ENCODE data around the gene GNRH2.
"Not testable (repeated sequence)": the region's sequence is repeated elsewhere in the genome, so short reads cannot be mapped to it uniquely, and the experiment has no call there.

Gene GNRH2
- long read RNA-seq, donor 1 = 0 reads
- long read RNA-seq, donor 2 = 0 reads
- long read RNA-seq, donor 3 = 0 reads
- long read RNA-seq, donor 4 = 0 reads
- long read RNA-seq, donor 5 = 0 reads
- long read RNA-seq, donor 6 = 0 reads
- long read RNA-seq, donor 7 = 0 reads
- long read RNA-seq, donor 8 = 0 reads

DNA sequence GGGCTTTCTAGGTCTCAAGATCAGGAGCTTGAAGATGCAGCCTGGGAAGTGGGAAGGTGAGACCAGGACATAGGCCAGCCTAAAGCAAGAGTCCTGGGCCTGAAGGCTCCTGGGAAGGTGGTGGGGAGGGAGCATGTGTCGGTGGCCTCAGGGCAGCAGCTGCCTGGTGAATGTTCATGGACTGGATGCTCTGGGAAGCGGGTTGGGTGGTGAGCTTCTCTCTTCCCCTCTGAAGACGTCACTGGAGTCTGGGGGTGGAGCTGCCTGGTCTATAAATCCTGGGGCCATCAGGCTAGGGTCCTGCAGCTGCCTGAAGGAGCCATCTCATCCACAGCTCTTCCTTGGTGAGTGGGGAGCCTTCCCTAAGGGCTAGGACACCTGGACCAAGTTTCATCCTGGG lies at the start of gene GNRH2:
Gene GNRH2 (plus strand): TSS at position 301 of the 400 bp plus-strand sequence. CDS start 793 bp downstream, outside the sequence.
- DNase-seq = no peak

- no peak for DNase-seq
These were observed 47.6 kb upstream of the GNRH2 start for GRCh38 chr20:2995796-2996195.

GRCh38 chr20:2998728-2999127 lies 44.7 kb upstream of the GNRH2 start:
- no peak for DNase-seq

DNA sequence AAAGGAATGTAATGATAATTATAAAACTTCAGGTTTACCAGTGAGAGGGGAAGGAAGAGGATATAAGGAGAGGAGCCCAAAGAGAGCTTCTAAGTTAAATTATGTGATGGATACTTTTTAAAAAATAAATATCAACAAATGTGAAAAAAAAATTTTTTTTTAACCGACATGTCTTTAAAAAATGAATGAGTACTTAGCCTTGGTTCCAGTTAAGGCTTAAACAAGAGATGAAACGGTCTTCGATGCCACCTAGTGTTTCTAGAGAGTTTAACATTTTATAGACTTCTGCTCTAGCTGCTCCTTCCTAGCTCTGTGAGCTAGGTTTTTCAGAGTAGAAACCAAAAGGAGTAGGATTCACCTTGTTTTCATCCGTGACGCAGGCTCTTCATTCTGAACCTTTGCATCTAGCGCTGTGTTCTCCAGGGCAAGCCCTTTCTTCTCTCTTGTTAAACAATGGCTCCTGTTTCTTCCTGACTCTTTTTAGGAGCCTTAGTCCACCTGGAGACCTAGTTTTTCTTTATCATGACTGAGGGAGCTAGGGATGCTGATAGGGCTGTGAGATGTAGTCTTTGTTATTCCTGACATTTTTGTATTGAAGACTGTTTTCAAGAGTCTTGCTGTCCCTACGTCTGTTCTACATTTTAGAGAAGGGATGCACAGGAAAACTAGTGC lies 42.4 kb upstream of the GNRH2 start:
- no peak for DNase-seq

DNA sequence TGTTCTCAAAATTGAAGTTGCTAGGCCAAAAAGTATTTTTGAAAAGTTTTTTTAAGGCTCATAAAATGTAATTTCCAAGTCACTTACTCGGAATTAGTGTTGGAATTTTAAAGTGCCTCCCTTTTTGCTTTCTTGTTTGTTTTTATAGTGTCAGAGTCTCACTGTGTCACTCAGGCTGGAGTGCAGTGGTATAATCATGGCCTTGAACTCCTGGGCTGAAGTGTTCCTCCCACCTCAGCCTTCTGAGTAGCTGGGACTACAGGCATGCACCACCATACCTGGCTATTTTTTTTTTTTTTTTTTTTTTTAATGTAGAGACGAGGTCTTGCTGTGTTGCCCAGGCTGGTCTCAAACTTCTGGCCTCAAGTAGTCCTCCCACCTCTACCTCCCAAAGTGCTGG lies 40.0 kb upstream of the GNRH2 start:
- no peak for DNase-seq

DNA sequence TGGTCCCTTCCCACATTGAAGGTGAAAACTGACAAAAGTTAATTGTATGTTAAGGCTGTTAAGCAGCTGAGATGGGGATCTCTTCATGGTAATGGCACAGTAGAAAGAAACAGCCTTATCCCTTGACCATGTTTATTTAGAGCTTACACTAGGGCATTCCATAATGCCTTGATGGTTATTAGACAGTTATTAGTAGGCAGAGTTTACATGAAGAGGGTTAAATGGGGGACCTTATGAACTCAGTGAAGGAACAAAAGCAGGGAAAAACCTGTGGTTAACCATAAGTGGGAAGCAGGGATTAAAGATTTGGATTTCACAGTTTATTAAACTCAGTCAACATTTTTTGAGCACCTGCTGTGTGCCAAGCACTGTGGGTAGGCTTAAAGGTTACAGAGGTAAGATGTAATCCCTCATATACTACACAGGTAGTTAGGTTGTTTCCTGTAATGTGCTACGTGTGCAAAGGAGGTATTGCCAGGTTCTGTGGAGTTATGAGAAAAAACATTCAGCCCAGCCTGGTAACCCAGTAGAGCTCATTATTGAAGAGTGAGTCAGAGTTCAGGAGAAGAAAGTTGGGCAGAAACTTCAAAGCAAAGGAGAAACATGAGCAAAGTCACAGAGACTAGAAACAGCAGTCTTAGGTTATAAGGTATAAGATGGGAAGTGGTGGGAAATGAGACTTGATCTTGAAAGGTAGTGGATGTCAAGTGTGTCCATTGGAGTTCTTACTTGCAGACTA lies 32.3 kb upstream of the GNRH2 start:
- no peak for DNase-seq

DNA sequence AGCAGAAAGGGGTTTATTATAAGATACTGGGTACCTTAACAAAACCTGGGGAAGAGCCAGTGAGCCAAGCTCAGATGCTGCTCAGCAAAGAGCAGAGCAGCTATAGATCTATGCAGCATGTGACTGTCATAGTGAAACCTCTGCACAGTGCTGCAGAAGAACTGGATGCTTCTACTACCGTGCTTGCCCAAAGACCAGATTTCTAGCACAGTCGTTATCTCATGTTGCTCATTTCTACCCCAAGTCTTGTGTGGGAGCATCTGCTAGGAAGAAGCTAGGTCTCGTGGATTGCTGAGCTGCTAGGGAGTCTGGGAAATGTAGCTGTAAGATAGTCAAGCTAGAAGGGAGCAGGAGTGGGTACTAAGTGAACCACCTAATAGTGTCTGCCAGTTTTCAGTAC lies 31.7 kb upstream of the GNRH2 start:
- DNase-seq = no peak

DNA sequence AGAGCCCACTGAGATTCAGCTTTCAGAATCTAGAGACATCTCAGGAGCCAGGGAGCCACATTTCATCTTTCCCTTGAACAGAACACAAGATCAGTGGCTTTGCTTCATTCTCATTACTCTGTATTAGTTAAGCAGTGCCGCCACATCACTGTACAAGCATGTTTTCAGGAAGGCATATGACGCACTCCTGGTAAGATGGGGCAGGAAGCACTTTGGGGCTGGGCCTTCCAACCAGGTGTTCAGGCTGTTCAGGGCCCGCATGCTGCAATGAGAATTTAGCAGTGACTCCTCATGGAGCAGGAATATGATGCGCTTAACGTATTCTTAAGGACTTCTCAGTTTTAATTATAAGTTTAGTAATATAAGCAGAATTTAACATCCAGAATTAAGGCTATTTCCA lies 29.7 kb upstream of the GNRH2 start:
- DNase-seq = no peak

- no peak for DNase-seq
These were observed 29.2 kb upstream of the GNRH2 start for GRCh38 chr20:3014179-3014578.

DNA sequence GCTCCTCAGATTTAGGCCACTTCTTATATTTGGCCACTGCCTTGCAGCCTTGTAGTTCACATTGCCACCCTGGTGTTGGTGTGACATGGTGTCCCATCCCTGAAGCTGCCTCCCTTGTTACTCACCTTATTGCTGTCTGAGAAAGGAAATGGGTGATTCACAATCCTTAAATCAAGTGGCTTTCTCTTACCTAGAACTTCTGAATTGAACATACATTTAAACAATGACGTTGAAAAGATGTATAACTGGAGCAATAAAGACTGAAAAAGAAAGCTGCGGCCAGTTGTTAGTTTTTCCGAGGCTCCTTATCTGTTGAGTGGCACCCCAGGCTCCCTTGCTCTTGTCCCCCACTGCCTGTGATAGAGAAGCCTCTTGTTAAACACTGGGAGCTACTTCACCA lies 28.8 kb upstream of the GNRH2 start:
- no peak for DNase-seq

GRCh38 chr20:3015302-3015701 lies 28.1 kb upstream of the GNRH2 start:
- not testable (repeated sequence) for DNase-seq

DNA sequence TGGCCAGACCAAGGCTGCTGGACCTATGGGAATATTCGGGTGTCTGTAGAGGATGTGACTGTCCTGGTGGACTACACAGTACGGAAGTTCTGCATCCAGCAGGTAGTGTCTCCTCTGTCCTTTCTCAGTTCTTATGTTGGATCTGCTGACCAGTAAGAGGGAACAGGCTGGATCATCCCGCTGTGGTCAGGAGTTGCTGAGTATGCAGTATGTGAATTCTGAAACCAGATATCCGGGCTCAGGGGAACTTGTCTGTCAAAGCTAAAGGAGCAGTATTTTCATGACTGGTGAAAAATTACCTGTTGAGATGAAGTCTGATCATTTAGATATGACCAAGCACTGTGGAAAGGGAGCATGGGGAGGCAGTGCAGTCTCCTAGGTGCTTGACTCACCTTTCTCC lies 22.1 kb upstream of the GNRH2 start:
- no peak for DNase-seq

- no peak for DNase-seq
These were observed 21.6 kb upstream of the GNRH2 start for GRCh38 chr20:3021777-3022176.

GRCh38 chr20:3022559-3023490 lies 20.6 kb upstream of the GNRH2 start:
- not testable (repeated sequence) for DNase-seq

DNA sequence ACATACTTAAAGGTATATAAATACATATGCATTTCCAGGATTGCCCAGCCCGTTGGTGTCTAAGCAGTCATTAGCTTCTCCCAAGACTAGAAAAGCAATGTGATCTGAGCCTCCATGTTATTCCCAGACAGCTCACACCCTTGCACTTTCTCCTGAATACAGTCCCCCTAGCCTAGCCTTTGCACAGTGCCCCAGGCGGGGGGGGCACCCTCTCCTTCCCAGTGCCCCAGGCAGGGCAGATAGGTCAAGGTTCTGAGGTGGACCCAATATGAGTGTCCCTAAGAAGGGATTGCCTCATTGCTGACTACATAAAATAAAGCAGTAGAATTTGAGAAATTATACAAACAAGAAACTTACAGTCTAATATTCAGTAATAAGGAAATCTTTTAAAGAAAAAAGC lies 15.4 kb upstream of the GNRH2 start:
- no peak for DNase-seq

DNA sequence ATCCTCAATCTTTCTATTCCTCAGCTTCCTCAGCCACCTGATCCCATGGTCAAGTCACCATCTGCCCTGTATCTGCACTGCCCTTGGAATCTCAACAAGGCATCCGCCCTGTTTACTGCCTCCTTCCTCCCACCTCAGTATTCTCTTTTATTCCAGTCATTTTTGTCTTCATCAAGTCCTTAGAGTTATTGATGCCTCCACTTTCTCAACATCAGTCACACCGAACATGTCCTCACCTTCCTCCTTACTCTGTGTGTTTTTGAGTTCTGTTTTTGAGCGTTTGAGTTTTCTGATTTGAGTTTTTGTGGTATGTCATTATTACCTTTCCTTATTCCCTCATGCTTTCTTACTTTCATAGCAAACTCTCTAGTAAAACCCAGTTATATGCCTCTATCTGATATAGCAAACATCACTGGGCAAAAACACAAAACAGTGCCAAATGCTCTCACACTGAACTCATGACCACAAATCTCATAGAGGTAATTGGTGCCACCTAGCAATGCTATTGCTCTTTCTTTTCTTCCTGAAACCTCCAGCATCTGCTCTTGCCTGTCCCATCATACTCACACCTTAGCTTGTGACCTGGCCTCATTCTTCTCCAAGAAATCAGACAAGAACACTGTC lies 11.8 kb upstream of the GNRH2 start:
- DNase-seq = no peak

GRCh38 chr20:3032624-3033023 lies 10.8 kb upstream of the GNRH2 start:
- no peak for DNase-seq

- DNase-seq = no peak
These were observed 5.8 kb upstream of the GNRH2 start for GRCh38 chr20:3037654-3038053.

DNA sequence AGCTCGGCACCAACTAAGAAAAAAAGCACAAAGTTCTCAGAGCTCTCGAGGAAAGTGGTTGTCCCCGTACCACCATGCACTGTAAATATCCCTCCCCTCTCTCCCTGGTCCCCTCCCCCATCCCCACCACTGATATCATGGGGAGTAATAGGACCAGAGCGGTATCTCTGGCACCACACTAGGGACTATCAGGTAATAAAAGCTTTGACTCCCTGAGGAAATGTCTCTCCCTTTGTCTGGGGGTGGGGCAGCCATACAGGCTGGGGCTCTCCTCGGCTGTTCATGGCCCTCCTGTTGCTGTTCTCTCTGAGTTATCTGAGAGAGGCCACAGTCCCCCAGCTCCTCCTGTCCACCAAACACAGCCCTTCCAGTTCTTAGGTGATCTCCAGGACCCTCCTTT lies 5.0 kb upstream of the GNRH2 start:
- DNase-seq = no peak

GRCh38 chr20:3039426-3039825 lies 4.0 kb upstream of the GNRH2 start:
- no peak for DNase-seq

DNA sequence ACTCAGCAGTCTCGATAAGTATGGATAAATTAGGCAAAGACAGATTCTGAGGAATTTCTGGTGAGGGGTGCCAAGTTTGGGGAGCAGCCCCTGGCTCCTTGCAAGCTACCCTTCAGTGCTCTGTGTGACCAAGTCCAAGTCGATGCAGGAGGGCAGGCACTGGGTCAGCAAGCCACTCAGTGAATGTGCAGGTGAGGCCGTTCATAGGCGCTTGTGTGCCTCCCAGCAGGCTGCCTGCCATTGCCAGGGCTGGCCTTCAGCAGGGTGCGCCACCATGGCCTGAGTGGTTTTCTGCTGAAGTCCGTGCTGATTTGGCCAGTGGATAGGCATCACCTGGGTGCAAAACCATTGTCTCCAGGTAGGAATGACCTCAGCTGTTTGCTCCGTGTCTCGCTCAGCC lies 3.3 kb upstream of the GNRH2 start:
- no peak for DNase-seq

DNA sequence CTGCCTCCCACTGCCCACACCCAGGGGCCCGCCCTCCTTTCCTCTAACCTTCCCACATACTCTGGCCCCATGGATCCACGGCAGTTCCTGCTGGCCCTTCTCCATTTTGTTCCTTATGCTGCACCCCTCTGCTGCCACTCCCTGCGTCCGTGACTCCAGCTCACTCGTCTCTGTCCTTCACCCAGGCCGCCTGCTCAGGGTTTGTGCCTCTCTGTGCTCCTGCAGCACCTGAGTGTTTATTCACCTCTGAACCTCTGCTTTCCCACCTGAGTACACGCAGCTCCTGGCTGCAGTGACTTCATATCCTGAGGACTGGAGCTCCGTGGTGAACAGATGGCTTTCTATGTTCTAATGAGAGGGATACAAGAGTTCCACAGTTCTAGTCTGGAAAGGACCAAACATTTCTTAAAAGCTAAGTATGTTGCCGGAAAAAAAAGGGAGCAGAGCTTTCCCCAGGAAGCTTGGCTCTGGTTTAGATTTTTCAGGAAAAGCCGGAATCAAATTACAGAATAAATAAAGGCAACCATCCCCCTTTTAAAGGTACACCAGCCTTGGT lies 1.5 kb upstream of the GNRH2 start:
- DNase-seq = peak; percentile 61

Data from right kidney (tissue), 9 donors.